HG03457 (cell line): ENCODE data around the gene CAMK2N2.
A peak's percentile ranks its signal among the peaks of the same experiment; 100 is the strongest.

Experiments
- ATAC-seq: cut with Tn5 transposase; IDR thresholded peaks from one replicate; pipeline ENCODE4 v1.9.1; 2021; ENCODE audit warnings: moderate number of reproducible peaks; ENCODE audit not compliant: unreplicated experiment

The CAMK2N2 gene

DNA sequence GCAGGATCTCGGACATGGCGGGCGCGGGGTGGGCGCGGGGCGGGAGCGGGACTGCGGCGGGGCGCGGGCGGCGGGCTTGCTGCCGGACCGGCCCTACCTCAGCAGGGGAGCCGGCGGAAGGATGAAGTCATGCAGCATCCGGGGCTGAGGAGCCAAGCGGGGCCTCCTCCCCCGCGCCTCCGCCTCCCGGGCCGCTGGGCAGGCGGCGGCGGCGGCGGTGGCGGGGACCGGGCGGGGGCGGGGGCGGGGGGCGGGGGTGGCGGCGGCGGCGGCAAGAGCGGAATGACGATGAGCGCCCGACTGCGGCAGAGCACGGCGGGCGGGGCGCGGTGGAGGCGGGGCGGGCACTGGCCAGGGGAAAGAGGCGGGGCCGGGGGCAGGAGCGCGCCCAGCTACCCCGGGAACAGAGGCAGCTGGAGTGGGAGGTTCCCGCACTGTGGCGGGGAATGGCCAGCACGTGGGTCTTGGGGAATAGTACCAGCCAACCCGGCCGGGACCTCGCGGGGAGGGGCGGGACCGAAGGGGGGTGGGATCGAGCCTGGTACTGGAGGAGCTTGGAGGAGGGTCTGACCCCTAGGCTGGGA lies at the start of gene CAMK2N2:
TSS of gene CAMK2N2 (minus strand) at position 284 of the 584 bp plus-strand sequence. CDS start at position 16, 268 bp downstream.
- ATAC-seq: no peak

DNA sequence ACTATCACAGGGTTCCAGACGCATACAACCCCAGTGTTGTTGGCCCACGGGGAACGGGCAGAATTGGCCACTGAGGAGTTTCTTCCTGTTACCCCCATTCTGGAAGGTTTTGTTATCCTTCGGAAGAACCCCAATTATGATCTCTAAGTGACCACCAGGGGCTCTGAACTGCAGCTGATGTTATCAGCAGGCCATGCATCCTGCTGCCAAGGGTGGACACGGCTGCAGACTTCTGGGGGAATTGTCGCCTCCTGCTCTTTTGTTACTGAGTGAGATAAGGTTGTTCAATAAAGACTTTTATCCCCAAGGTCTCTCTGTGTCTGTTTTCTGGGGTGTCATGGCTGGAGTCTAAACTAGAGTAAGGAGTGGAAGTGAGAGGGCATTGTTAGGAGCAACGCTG lies 47.4 kb upstream of the CAMK2N2 start:
- ATAC-seq: no peak

DNA sequence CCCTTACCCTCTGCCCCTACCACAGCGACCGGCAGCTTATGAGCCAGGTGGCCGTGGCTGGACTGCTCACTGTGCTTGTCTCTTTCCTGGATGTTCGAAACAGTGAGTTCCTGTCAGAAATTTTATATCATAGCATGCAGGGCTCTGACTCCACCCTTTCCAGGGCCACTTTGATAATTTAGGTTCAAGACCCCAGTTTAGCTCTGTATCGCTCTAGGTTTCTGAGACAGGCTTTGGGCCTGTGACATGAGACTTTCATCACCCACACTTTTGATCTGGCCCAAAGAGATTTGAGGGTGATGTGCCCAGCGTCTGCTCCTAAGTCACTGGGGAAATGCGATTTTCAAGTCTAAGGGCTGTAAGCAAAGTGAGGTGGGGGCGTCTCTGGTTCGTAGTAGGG lies 46.6 kb upstream of the CAMK2N2 start:
- ATAC-seq: no peak

DNA sequence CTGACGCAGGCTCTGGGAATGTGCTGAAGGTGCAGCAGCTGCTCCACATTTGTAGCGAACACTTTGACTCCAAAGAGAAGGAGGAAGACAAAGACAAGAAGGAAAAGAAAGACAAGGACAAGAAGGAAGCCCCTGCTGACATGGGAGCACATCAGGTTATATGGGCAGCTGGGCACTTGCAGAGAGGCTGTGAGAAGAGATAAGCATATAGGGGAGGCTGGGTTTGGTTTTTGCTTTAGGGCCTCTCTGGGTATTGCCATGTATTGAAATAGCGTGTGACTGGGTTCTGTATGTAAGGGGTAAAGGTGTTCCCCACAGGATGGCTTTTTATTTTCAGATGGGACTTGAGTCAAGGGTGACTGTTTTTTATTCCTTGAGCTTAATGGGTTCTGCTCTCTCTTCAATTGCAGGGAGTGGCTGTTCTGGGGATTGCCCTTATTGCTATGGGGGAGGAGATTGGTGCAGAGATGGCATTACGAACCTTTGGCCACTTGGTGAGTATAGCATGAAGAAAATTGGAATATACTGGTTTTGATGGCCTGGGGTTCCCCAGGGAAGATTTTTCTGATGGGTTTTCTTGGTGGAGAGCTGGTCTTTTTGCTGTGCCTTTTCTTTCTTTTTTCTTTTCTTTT lies 45.1 kb upstream of the CAMK2N2 start:
- ATAC-seq: no peak

DNA sequence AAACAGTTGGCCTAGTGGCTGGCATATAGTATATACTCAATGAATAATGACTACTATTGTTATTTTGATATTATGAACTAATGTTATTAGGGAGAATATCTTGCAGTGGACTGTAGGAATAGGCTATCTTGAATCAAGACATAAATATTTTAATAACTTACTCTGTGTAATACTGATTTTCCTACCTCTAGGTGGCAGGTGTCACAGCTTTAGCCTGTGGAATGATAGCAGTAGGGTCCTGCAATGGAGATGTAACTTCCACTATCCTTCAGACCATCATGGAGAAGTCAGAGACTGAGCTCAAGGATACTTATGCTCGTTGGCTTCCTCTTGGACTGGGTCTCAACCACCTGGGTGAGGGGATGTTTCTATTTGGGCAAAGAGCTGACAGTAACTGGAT lies 44.2 kb upstream of the CAMK2N2 start:
- no peak for ATAC-seq

DNA sequence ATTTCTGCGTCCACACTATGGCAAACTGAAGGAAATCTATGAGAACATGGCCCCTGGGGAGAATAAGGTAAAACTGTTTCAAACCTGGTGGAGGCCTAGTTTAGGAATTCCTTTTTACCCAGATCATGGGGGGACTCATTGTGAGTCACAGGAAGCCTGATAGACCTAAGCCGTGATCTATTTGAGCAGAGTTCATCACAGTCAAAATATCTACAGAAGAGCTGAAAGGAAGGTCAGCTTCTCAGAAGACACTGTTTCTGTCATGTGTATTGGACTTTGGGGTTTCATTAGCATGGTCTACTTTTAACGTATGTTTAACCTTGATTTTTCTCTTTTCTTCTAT lies 39.0 kb upstream of the CAMK2N2 start:
- no peak for ATAC-seq

DNA sequence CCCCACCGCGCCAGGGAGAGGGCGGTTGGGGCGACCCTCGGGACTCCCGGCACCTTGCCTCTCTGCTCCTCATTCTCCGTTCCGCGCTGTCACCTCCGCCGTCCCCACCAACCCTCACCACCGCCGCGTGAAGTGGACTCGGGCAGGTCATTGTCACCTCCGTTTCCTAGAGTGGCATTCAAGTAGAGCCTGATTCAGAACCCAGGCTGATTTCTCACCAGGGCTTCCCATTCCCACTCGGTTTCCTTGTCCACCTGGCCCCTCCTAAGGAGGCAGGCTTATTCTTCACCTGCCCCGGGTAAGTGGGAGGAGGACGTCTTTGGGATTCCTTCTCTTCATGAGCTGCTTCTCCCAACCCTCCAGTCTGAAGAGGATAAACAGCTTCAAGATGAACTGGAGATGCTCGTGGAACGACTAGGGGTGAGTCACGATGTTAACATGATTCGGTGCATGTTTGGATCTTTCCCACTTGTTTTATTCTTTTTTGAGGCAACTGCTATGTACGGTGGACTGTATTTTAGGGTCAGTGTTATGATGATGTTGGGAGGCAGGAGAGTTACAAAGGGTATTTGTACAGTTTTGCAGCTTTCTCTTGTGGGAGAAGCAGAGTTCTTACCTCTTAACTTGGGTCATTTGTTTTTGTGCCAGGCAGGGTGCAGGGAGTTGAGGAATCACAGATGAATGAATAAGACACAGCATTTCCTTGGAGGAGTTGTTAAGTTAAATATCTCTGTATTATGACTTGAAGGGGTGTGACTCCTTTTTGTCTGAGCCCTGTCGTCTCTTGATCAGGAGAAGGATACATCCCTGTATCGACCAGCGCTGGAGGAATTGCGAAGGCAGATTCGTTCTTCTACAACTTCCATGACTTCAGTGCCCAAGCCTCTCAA lies 38.4 kb upstream of the CAMK2N2 start:
- no peak for ATAC-seq

DNA sequence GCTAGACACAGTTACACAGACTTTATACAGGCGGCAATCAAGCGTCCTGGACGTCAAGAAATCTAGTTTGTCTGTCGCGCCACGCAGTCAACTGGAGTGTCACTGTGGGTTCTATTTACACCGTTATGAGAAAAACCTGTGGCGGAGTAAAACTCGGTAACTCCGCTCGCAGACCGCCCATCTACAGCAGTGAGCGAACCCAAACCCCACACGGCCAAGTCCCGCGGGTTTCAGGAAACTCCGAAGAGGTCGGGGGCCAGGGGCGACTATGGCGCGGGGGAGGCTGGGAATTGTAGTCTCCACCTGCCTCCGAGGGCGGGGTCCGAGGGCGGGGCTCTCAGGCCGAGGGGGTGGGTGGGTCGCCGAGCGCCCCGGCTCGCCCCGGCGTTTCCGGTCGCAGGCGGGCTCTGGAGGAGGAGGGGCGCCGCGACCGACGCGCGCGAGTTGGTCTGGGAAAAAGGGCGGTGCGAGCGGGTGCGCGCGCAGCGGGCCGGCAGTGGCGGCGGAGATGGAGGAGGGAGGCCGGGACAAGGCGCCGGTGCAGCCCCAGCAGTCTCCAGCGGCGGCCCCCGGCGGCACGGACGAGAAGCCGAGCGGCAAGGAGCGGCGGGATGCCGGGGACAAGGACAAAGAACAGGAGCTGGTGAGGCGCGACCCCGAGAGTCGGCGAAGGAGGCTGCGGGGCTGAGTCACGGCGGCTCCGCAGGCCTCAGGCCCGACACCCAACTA lies 37.6 kb upstream of the CAMK2N2 start, which contains the start of gene PSMD2:
TSS of gene PSMD2 (plus strand) at position 483 of the 729 bp plus-strand sequence. CDS start at position 509, 26 bp downstream.
- ATAC-seq: peak; percentile 84

DNA sequence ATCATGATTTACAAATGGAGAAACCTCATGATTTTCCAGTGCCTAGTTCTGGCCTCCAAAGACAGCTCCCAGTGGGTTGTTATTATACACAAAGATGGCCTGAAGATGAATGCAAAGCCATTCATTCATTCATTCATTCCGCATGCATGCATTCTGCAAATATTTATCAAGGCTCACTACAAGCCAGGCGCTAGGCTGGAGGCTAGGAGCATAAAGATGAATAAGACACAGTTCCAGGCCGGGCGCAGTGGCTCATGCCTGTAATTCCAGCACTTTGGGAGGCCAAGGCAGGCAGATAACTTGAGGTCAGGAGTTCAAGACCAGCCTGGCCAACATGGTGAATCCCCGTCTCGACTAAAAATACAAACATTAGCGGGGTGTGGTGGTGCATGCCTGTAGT lies 35.3 kb upstream of the CAMK2N2 start:
- no peak for ATAC-seq

DNA sequence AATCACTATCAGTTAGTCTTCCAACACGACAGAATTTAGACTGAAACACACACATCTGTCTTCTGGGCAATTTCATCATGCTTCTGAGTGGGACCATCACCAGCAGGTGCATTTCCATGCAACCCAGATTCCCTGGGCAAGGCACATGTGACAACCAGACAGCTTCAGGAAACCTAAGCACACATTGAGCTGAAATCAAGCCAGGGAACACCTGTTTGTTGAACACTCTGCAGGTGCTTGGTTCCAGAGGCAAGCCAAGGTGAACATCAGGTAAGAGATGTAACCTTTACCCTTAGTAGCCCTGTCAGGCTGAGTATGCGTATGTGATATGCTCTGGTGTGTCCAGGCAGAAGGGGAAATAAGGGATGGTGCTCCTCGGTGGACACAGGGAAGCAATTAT lies 34.4 kb upstream of the CAMK2N2 start:
- no peak for ATAC-seq

DNA sequence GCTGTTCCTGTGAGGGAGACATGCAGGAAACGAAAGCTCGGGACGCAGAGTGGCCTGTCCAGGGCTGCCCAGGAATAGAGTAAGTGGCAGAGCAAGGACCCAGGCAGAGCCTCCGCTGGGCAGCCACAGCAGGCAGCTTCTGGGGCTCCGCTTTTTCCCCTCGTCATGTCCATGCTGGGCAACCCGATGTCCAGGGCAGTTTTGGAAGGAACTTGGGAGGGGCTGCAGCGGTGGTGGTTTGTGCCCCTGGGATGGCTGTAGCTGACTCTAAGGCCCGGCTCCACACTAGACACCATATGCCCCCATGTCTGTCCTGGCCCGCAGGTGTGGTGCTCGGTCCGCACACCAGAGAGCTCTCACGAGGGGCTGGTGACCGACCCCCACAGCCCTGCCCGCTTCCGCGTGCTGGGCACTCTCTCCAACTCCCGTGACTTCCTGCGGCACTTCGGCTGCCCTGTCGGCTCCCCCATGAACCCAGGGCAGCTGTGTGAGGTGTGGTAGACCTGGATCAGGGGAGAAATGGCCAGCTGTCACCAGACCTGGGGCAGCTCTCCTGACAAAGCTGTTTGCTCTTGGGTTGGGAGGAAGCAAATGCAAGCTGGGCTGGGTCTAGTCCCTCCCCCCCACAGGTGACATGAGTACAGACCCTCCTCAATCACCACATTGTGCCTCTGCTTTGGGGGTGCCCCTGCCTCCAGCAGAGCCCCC lies 30.5 kb upstream of the CAMK2N2 start:
- ATAC-seq: no peak

DNA sequence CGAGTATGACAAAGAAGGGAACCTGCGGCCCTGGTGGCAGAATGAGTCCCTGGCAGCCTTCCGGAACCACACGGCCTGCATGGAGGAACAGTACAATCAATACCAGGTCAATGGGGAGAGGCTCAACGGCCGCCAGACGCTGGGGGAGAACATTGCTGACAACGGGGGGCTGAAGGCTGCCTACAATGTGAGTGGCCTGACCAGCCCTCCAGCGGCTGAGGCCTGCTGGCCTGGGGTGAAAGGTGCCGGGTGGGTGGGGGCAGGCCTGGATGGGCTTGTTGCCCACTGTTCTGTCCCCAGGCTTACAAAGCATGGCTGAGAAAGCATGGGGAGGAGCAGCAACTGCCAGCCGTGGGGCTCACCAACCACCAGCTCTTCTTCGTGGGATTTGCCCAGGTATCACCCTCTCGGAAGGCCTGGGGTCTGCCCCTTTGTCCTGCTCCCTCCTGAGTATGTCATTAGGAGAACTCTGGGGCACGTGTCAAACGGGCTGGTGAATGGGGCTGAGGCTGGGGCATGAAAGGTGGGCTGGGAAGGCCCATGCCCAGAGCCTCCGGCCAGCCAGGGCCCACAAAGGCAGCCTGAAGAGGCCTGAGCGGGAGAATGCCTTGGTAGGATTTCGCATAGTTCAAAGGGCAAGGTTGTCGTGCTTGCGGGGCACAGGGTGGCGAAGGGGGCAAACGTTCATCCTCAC lies 29.8 kb upstream of the CAMK2N2 start:
- no peak for ATAC-seq

DNA sequence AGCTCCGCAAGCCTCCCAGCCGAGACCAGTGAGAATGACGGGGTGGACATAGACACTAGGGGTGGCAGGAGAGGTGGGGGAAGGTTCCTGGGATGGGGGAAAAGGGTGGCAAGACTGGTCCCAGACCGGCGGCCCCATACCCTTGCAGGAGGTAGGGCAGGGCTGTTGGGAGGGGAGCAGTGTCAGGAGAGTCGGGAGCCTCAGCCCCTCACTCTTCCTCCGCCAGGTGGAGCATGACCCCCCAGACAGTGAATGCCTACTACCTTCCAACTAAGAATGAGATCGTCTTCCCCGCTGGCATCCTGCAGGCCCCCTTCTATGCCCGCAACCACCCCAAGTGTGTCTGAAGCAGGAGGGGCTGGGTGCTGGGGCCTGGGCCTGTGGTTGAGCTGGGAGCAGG lies 29.0 kb upstream of the CAMK2N2 start:
- no peak for ATAC-seq

DNA sequence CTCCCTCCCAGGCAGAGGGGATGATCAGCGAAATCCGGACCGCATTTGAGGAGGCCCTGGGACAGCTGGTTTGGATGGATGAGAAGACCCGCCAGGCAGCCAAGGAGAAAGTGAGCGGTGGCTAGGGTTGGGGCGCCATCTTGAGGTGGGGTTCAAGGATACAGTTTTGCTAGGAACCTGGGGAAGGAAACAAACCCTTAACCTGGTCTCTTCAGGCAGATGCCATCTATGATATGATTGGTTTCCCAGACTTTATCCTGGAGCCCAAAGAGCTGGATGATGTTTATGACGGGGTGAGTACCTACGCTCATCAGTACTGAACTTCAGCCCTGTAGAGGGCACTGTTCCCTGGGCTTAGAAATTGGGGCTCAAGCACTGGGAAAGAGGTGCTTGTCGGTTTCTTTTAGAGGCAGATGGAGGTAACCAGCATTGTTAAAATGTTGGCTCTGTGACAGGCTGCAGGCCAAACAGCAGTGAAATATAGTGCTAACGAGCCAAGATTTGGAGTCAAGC lies 28.1 kb upstream of the CAMK2N2 start:
- no peak for ATAC-seq

DNA sequence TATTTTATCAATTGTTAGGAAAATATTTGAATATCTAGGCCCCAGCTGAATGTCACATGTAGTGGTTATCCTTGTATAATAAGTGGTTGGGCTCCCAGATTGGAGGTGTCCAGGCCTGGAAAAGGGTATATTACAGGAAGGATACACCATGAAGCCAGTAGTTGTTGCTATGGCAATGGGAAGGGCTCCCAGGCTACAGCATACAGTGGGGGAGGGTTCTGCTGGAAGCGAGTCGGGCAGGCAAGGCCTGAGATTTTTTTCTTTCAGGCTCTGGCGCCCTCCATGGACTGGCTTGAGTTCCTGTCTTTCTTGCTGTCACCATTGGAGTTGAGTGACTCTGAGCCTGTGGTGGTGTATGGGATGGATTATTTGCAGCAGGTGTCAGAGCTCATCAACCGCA lies 23.3 kb upstream of the CAMK2N2 start:
- no peak for ATAC-seq

DNA sequence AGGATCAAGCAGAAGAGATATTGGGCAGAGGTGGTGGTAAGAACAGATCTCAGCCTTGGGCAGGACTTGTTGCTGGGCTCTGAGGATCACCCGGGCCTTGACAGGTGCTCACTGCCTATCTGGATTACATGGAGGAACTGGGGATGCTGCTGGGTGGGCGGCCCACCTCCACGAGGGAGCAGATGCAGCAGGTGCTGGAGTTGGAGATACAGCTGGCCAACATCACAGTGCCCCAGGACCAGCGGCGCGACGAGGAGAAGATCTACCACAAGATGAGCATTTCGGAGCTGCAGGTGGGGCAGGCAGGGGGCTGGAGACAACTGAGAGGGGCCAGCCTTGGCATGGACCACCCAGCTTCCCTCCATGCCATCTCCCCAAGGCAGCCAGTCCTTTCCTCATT lies 22.3 kb upstream of the CAMK2N2 start:
- no peak for ATAC-seq

DNA sequence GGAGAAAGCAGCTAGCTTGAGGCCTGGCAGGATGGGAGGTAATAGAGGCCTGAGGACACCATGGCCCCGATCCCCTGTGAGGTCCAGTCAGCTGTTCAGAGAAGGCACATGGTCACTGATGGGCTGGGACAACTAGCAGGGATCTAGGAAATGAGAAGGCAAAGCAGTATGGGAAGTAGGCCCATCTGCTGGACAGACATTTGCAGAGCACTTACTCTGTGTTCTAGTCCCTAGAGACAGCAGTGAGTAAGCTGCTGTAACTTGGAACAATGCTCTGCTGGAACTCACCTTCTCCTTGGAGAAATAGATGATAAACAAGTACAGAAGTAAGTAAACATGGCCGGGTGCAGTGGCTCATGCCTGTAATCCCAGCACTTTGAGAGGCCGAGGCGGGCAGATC lies 21.6 kb upstream of the CAMK2N2 start:
- ATAC-seq: no peak

DNA sequence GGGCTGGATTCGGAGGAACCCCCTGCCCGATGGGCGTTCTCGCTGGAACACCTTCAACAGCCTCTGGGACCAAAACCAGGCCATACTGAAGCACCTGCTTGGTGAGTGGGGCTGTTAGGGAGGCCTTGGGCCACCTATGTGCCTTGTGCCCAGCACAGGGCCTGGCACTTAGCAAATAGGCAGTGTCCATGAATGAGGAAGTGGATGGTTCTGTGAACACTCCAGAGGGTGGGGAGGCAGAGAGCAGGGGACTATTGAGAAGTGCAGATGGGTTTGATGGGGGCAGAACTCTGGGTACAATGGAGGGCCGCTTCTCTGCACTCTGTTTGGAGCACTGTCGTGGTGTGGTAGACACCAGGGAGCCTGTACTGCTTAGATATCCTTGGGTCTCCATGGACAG lies 16.0 kb upstream of the CAMK2N2 start:
- ATAC-seq: no peak

DNA sequence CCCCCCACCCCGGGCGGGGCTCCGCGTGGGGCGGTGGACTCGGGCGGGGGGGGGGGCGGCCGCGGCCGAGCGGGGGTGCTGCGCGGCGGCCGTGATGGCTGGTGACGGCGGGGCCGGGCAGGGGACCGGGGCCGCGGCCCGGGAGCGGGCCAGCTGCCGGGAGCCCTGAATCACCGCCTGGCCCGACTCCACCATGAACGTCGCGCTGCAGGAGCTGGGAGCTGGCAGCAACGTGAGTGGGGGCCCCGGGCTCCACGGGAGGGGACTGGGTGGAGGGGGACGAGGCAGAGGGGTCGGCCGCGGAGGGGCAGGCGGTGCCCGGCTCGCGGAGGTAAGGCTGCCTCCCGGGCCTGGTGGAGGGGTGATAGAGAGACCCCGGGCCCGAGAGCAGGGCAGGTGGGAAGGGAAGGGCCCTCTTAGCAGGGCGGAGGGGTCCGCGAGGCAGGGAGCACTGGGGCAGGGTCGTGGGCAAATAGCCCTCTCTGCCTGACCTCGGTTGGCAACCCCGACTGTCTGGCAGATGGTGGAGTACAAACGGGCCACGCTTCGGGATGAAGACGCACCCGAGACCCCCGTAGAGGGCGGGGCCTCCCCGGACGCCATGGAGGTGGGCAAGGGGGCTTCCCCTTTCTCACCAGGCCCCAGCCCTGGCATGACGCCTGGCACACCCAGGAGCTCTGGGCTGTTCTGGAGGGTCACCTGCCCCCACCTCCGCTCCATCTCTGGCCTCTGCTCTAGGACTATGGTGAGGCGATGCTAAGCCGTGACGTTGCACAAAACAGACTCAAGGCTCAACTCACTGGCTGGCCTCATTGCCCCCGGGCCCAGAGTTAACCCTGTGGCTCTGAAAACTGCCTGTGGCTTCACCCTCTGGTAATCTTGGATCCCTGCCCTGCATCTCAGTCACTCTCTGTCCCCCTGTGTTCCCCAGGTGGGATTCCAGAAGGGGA lies 14.9 kb upstream of the CAMK2N2 start, which contains the start of gene ECE2:
TSS of gene ECE2 (plus strand) at position 62 of the 950 bp plus-strand sequence. CDS start at position 194, 132 bp downstream.
- ATAC-seq: no peak
